ENCODE data around the gene TSEN2. TPM values are rescaled to one million over a fixed set of nuclear protein-coding genes. Genes with fewer than 3 reads are reported as not detected.

Gene TSEN2
- total RNA-seq, 1 experiment from 2014 or later: 22.0 TPM

DNA sequence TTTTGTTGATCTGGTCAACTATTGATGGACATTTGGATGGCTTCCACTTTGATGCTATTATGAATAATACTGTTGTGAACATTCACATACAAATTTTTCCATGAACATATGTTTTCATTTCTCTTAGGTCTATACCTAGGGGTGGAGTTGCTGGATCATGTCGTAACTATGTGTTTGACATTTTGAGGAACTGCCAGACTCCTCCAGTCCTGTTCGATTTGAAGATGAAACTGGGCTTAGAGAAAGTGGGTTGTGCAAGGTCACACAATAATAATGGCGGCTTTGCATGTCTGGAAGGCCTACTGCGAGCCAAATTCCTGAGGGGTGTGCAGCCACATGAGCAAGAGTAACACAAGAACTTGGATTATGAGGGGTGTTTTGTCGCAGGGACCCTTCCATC, 2.6 kb downstream of the TSEN2 start:
- peaks cover 7% of the 10 kb centered on the region for H3K36me3 ChIP-seq (ENCODE audit: control insufficient read depth, insufficient read depth, low read length)
- peaks cover 21% of the 10 kb centered on the region for H3K4me1 ChIP-seq (ENCODE audit: control insufficient read depth, insufficient read depth, low read length)
- H3K9me3 ChIP-seq (ENCODE audit: control insufficient read depth, insufficient read depth, low read depth, low read length): no peaks in the 10 kb centered on the region
- no peak overlapping the region for H3K27ac ChIP-seq (ENCODE audit: low read length)
- TF ChIP-seq TCF7L2 (IDR thresholded peaks at IDR 0.05; ENCODE audit: low read depth, low read length) (no peak), SIN3A (IDR thresholded peaks at IDR 0.05; ENCODE audit: borderline replicate concordance, insufficient read depth, low read depth, low read length) (no peak), POLR2AphosphoS5 (IDR thresholded peaks at IDR 0.05; ENCODE audit: low read depth, low read length) (no peak)
- TF ChIP-seq, protein P1, sequence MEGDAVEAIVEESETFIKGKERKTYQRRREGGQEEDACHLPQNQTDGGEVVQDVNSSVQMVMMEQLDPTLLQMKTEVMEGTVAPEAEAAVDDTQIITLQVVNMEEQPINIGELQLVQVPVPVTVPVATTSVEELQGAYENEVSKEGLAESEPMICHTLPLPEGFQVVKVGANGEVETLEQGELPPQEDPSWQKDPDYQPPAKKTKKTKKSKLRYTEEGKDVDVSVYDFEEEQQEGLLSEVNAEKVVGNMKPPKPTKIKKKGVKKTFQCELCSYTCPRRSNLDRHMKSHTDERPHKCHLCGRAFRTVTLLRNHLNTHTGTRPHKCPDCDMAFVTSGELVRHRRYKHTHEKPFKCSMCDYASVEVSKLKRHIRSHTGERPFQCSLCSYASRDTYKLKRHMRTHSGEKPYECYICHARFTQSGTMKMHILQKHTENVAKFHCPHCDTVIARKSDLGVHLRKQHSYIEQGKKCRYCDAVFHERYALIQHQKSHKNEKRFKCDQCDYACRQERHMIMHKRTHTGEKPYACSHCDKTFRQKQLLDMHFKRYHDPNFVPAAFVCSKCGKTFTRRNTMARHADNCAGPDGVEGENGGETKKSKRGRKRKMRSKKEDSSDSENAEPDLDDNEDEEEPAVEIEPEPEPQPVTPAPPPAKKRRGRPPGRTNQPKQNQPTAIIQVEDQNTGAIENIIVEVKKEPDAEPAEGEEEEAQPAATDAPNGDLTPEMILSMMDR (IDR thresholded peaks at IDR 0.05): no peak
- TF ChIP-seq, protein P2, sequence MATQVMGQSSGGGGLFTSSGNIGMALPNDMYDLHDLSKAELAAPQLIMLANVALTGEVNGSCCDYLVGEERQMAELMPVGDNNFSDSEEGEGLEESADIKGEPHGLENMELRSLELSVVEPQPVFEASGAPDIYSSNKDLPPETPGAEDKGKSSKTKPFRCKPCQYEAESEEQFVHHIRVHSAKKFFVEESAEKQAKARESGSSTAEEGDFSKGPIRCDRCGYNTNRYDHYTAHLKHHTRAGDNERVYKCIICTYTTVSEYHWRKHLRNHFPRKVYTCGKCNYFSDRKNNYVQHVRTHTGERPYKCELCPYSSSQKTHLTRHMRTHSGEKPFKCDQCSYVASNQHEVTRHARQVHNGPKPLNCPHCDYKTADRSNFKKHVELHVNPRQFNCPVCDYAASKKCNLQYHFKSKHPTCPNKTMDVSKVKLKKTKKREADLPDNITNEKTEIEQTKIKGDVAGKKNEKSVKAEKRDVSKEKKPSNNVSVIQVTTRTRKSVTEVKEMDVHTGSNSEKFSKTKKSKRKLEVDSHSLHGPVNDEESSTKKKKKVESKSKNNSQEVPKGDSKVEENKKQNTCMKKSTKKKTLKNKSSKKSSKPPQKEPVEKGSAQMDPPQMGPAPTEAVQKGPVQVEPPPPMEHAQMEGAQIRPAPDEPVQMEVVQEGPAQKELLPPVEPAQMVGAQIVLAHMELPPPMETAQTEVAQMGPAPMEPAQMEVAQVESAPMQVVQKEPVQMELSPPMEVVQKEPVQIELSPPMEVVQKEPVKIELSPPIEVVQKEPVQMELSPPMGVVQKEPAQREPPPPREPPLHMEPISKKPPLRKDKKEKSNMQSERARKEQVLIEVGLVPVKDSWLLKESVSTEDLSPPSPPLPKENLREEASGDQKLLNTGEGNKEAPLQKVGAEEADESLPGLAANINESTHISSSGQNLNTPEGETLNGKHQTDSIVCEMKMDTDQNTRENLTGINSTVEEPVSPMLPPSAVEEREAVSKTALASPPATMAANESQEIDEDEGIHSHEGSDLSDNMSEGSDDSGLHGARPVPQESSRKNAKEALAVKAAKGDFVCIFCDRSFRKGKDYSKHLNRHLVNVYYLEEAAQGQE (IDR thresholded peaks at IDR 0.05; ENCODE audit: insufficient read depth in 1 of 2, low read depth in 2 of 2, low read length in 1 of 2): no peak
- TSS peak; percentile 8 for BruUV-seq (replicated peaks)
- ChIA-PET CTCF (no interaction called here), POLR2A (no interaction called here)
- no peaks in the 10 kb centered on the region for H3K27me3 ChIP-seq (ENCODE audit: control insufficient read depth, insufficient read depth, low read length)
- intact Hi-C loops (cut with micrococcal nuclease; ENCODE audit: unreplicated experiment): no loop called here
- H3K4me3 ChIP-seq (ENCODE audit: low read depth in 2 of 2, low read length in 2 of 2): no peak overlapping the region
- no peak for ATAC-seq
- in situ Hi-C loops (cut with HindIII; ENCODE audit: low pct_unique_long_range_greater_than_20kb, low sequenced_read_pairs): no loop called here
- DNase-seq (ENCODE audit: low read depth, low spot score): no peak

DNA sequence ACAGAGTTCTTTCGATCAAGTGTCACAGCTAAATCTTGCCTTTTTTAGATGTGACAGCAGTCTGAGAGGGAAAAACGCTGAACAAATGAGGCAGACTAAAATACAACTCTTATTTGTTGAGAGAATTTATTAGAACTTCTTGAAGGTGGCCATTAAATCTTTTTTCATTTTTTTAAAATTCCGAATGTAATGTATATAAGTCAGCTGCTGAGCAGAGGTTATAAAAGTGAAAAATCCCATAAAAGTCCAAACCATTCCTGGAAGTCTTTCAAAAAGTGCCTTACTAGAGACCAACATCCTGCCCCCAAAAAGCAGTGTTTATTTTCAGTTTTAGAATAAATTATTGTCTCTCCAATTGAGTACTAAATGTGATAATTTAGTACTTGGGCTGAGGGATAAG, 3.1 kb downstream of the TSEN2 start:
- Histone ChIP-seq H3K36me3 (ENCODE audit: control insufficient read depth, insufficient read depth, low read length) (peaks cover 7% of the 10 kb centered on the region), H3K27me3 (ENCODE audit: control insufficient read depth, insufficient read depth, low read length) (no peaks in the 10 kb centered on the region), H3K4me3 (ENCODE audit: low read depth in 2 of 2, low read length in 2 of 2) (no peak overlapping the region), H3K4me1 (ENCODE audit: control insufficient read depth, insufficient read depth, low read length) (peaks cover 21% of the 10 kb centered on the region), H3K9me3 (ENCODE audit: control insufficient read depth, insufficient read depth, low read depth, low read length) (no peaks in the 10 kb centered on the region), H3K27ac (ENCODE audit: low read length) (no peak overlapping the region)
- in situ Hi-C loops (cut with HindIII; ENCODE audit: low pct_unique_long_range_greater_than_20kb, low sequenced_read_pairs) (no loop called here), intact Hi-C loops (cut with micrococcal nuclease; ENCODE audit: unreplicated experiment) (no loop called here)
- DNase-seq (ENCODE audit: low read depth, low spot score) (no peak), ATAC-seq (no peak)
- ChIA-PET CTCF (no interaction called here), POLR2A (no interaction called here)
- no TSS peak for BruUV-seq (replicated peaks)
- TF ChIP-seq, protein P1 (IDR thresholded peaks at IDR 0.05): no peak
- TF ChIP-seq SIN3A (IDR thresholded peaks at IDR 0.05; ENCODE audit: borderline replicate concordance, insufficient read depth, low read depth, low read length) (no peak), TCF7L2 (IDR thresholded peaks at IDR 0.05; ENCODE audit: low read depth, low read length) (no peak), POLR2AphosphoS5 (IDR thresholded peaks at IDR 0.05; ENCODE audit: low read depth, low read length) (no peak)
- TF ChIP-seq, protein P2 (IDR thresholded peaks at IDR 0.05; ENCODE audit: insufficient read depth in 1 of 2, low read depth in 2 of 2, low read length in 1 of 2): no peak
